Measurements from ENCODE around the gene TTC24.

Gene TTC24

DNA sequence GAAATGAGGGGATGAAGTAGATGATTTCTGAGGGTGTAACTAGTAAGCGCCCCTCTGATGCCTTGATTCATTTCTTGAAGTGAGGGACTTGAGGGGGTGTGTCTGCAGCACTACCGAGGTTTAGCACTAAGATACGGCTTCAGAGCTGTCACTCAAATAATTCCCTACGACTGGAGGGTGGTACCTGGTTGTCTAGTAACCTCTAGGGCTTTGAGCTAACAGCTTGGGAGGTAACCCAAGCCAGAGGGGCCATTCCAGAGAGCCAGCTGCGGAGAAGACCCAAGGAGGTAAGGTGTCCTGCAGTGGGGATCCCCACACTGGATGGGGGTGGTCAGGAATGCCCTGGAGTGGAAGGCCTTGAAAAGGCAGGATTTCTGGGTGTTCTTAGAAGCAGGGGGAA lies at the start of gene TTC24:
Gene TTC24 (plus strand): TSS at position 252 of the 400 bp plus-strand sequence. CDS start 1,642 bp downstream, outside the sequence.
- DNase-seq, result no peak

DNA sequence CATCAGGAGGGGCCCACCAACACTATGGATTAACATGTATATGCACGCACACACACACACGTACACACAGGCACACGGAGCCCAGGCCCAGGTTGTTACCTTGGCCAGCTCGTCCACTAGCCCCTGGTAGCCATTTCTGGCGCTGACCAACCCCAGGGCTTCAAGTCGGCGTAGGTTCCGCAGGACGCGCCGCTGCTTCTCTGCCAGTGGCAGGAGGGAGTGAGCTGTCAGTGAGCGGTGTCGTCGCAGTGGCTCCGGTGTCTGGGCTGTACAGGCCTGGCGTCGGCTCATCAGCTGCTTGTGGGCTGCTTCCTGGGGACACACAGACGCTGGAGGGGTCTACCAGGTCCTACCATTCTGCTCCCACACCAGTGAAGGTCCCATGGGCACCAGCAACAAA lies 49.5 kb upstream of the TTC24 start:
- DNase-seq, result no peak

DNA sequence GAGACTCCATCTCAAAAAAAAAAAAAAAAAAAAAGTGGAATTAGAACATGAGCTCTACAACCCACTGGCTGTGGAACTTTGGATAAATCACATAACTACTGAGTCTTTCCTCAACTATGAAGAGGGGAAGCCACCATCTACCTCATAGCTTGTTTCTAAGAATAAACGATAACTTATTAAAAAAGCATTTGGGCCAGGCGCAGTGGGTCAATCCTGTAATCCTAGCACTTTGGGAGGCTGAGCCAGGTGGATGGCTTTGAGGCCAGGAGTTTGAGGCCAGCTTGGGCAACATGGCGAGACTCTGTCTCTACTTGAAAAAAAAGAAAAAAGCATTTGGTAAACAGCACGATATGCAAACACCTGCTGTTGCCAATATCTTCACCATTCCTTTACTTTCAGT lies 47.1 kb upstream of the TTC24 start:
- DNase-seq, result no peak

DNA sequence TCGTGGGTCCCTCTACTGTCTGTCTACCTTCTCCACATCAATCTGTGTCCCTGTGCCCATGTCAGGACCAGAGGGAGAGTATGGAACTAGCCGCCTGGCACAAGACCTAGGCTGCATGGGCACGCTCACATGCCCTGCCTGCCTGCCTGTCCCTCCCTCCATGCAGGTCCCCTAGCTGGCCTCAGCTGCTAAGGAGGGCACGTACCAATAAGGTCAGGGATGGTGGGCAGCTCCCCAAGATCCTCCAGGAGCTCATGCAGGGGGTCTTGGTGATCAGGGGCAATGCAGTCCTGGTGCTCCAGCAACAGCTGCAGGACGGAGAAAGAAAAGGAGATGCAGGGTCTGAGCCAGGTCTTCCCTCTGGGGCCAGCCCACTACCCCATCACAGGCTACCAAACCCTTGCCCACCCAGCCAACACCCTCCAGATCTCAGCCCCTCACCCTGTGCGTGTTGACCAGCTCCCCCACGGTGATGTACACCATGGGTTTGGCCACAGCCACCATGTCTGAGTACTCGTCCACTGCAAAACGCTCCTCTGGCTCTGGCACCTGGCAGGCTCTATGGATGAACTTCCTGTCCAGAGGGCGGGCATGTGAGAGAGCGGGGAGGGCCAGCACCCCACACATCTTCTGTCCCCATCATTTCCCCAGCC lies 45.8 kb upstream of the TTC24 start:
- DNase-seq, result no peak

DNA sequence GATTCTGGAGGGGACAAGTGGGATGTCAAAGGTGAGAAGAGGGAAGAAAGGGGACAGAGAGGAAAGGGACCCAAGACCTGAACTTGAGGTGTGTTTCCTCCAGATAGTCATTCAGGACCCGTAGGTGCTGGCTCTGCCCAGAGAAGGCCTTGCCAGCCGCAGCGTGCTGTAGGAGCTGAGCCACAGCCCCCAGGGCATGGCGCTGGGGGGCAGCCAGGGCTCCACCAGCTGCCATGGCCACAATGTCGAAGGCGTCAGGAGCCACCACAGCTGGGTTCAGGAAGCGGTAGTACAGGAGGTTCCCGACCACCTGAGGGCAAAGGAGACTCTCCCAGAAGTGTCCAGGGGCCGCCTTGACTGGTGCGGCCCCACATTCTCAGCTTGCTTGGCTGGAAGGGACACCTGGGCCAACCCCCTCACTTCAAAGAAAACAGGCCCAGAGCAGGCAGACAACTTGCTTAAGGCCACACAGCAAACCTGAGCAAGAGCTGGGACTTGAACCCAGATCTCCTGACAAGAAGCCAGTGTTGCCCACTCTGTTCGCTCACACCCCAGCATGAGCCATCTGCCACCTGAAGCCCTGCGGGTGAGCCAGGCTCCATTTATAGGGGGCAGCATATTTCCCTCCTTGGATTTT lies 45.0 kb upstream of the TTC24 start:
- no peak for DNase-seq

DNA sequence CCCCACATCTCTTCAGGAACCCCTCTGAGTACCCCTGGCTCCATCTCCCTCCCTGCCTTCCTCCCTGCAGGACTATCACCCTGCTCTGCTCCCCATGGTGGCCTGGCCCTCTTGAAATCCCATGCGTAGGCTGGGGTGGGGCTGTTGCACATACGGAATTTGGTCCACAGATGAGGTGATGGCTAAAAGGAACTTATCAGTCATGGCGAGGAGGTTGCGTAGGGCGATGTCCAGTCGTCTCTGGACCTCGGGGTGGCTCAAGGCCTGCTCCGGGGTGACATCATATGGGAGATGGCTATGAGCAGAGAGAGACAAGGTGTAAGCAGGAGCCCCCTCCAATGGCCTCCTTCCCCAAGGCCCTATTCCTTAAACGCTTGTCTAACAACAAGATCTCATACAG lies 42.5 kb upstream of the TTC24 start:
- no peak for DNase-seq

DNA sequence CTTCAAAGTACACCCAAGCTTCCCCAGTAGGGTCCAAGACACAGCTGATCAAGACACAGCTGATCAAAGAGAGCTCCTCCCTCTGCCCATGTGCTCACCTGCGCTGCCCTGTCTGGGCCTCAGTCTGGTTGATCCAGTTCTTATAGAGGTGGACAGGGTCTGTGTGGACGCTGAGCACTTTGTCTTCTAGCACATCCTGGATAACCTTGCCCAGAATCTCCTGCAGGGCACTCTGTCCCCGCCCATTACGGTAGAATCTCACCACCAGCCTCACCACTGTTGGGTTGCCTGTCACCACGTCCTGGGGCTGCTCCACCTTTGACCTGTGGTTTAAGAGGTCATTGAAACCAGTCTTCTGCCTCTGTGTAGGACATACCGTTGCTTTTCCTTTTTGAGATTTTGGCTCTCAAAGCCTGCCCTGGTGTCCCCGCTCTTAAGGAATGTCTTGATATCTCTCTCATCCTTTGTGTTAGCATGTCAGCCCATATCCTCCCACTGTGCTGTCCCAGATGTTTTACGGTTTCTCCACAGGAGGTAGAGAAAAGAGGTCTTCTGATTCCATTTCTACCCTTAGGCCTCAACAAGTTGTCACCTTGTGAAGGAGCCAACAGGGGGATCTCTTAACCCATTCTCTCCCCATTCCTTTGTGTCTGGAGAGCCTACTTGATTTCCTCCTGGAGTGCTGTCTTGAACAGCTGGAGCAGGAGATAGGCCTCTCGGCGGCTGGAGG lies 40.6 kb upstream of the TTC24 start:
- no peak for DNase-seq

DNA sequence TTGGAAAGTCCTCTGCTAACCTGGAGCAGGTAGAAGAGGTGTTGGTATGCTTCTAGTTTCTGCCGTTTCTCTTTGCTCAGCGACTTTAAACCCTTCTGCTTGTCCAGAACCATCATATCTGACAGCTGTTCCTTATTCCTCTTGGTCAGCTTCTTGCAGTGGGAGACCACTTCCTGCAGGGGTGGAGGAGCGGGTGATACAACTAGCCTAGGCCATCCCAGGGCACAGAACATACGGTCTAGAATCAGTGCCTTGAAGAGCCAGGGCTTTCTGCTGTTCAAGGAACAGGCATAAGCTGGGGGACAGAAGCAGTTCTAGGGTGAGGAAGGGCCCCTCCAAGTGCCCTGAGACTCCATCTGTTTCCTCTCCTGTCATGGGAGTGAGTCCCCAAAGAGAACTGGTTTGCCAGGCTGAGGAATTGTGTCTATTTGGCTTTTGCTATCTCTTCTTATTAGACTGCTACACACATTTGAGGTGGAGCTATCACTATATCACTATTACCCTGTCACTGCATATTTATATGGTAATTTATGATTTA lies 39.6 kb upstream of the TTC24 start:
- DNase-seq, result no peak

DNA sequence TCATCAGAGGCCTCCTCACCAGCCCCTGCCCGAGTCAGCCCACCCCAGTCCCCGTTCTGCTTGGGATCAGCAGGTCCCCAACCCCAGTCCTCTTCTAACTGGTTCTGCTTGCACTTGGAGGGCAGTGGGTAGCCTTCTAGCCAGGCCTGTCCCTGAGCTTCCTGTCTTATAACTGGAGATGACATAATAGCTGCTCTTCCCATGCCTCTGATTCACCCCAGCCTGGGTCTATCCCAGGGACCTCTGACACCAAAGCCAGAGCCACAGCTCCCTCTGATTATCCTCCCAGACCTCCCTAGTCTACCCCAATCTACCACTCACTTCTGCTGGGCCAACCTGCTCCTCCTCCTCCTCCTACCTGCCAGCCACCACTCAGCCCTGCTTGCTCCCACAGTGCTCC lies 38.6 kb upstream of the TTC24 start:
- no peak for DNase-seq

DNA sequence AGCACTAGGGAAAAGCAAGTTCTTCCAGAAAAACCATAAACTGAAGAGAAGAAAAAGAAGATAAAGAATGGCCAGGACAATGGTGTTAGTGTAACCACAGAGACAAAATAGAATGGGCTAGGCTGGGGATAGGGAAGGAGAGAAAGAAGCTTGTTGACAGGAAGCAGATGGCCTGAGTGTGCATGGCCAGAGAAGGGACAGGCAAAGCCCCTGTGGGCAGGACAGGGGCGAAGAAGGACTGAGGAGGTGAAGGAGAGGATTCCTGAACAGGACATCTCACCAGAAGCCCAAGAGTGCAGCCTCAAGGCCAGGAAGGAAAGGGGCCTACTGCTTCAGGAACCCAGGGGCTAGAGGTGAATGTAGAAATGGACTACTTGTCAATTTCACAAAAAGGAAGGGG lies 36.5 kb upstream of the TTC24 start:
- DNase-seq, result no peak

DNA sequence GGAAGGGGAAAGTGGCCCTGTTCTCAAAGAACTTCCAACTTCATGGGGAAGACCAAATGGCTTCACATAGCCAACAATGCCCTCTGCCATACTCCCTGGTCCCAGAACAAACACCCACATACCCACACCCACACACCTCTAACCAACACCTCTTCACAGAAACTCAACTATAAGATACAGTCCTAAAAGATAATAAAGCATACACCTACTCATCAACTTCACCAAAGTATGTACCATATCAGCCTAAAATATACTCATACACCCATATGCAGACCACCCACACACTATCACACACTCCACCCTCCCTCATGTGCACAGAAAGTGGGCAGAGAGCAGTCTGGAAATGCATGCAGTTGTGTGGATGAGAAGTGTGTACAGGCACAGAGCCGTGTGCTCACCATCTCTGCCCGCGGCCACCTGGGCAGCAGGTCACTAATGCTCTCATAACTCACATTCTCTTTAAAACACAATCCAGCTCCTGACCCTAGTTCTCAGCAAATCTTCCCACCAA lies 34.9 kb upstream of the TTC24 start:
- DNase-seq, result peak in 13 of 58 donors; percentile 2 to 37 (median 18)

DNA sequence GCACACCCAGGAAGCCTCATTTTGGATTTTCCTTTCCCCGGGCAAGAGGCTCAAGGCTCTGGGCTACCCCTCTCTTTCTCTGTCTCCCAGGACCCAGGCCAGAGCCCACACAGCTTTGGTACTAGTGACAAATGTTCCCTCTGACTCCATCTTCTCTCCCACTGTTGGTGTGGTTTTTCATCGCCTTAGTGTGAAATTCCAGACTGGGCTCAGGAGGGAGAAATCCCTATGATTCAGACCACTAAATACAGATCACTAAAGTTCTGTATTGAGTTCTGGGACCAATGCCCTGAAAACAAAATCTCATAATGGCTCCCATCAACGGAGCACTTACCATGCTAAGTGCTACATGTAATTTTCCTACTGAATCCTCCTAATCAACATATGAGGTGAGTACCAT lies 33.3 kb upstream of the TTC24 start:
- DNase-seq, result no peak

DNA sequence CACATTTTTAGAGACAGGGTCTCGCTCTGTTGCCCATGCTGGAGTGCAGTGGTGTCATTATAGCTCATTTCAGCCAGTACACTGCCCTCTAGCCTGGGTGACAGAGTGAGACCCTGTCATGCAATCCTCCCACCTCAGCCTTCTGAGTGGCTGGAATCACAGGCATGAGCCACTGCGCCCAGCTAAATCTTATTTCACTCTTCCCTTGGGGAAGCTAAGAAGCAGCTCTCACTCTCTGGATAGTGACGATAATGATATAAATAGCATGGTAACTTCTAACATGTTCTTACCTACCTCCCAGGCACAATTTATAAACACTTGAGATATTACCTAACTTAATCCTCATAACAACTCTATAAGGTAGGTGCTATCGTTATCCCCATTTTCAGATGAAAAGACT lies 32.1 kb upstream of the TTC24 start:
- no peak for DNase-seq

DNA sequence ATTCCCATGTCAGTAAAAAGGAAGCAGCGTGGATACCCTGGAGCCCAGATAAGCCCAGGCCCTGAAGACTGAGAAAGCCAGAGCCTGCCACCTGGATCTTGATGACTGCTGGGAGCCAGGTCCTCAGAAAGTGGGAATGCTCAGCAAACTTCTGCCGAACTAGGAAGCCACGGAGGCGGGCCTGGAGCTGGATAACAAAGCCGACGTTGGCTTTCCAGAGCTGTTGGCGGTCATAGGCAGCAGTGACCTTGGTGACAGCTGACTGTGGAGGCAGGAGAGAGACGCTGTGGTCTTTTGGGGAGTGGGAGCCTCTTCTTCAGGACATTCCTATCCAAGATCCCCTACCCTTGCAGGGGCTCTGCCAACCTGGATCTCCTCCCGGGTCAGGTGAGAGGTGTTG lies 31.5 kb upstream of the TTC24 start:
- DNase-seq, result no peak

DNA sequence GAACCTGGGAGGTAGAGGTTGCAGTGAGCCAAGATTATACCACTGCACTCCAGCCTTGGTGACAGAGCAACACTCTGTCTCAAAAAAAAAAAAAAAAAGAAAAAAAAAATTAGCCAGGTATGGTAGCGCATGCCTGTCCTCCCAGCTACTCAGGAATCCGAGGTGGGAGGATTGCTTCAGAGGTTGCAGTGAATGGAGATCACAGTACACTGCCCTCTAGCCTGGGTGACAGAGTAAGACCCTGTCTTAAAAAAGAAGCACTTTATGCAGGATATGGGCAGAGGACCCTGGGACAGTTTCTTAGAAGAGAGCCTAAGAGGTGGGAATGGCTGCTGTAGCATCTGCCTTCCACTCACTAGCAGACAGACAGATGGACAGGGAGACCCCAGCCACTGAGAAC lies 30.1 kb upstream of the TTC24 start:
- no peak for DNase-seq

DNA sequence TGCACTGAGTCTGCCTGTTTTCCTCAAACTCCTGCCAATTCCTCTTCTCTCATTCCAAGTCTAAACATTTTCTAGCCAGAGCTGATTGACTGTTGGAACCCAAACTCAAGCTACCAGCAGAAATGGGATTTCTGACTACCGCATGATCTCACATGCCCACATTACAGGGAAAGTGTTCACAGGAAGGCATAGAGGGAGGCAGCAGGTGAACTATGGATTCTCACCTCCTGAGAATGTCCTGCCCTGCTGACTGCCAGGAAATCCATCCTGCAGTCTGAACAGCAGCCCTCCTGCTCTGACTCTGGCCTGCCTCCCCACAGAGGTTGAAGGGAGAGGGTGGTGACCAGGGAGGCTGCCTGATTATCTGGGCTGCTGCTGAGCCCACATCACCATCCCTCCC lies 29.7 kb upstream of the TTC24 start:
- DNase-seq, result no peak

DNA sequence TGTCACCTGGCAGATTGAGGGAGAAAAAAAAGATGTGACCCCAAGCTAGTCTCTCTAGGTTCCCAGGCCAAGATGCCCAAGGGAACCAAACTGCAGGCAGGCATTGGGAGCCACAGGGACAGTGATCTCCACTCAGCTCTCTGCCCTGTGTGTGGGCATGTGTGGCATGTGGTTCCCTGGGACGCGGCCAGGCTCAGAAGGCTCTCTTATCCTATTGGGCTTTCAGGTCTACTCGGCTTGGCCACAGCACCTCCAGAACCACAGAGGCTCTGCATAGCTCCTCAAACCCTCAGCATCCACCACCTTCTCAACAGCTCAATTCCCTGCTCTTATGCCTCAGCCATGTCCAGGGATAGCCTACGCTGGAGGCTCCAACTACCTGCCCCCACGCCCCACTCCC lies 29.2 kb upstream of the TTC24 start:
- no peak for DNase-seq

DNA sequence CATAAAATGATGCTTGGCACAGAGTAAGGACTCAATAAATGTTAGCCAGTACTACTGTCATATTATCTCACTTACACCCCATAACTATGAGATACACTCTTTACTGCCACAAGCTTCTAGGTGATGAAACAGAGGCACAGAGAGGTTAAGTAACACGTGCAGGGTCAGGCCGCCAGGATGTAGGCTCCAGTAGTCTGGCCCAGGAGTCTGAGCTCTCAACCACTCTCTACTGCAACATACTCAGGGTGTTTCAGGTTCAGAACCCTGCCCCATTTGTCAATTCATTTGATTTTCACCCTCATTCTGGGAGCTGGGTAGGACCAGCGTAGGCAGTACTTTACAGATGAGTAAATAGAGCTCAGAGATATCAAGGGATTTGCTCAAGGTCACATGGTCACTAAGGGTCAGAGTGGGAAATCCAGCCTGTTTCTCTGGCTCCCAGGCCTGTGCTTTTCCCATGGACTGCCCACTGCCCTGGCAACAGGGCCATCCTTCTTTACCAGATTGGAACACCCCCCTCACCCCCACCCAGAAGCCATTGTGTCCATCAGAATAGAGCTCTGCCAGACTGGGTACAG lies 28.4 kb upstream of the TTC24 start:
- DNase-seq, result no peak

DNA sequence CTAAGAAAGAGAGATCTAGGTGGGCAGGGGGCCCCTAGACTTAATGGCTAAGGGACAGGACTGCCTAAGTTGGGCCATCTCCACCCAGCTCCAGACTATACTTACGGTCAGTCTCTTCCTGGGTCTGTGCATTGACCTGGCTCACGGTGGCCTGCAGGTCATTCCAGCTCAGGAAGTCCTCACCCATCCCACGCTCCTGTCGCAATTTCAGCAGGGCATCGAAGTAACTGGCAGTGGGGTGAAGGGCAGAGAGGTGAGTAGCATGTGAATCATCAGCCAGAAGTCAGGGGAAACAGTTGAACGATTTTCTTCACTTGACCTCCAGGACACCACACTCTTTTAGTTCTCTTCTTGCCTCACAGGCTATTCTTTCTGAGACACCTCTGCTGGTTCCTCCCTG lies 27.7 kb upstream of the TTC24 start:
- DNase-seq, result no peak

DNA sequence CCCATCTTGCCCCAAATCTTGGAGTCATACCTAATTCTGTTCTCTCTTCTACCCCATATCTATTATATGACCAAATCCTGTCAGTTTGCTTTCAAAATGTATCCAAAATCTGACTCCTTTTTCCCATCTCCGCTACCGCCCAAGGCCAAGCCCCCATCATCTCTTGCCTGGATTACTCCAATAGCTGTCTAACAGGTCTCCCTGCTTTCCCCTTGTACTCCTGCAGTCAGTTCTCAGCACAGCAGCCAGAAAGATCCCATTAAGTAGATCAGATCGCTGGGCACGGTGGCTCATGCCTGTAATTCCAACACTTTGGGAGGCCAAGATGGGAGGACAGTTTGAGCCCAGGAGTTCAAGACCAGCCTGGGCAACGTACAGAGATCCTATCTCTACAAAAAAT lies 27.0 kb upstream of the TTC24 start:
- no peak for DNase-seq

DNA sequence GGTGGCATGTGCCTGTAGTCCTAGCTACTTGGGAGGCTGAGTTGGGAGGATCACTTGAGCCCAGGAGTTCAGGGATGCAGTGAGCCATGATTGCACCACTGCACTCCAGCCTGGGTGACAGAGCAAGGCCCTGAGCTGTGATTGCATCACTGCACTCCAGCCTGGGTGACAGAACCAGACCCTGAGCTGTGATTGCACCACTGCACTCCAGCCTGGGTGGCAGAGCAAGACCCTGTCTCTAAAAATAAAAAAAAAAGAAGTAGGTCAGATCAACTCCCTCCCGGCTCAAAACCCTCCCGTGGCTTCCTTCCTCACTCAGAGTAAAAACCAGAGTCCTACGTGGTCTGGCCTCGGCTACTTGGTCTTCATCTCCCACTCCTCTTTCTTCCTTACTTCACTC lies 26.6 kb upstream of the TTC24 start:
- DNase-seq, result peak in 21 of 58 donors; percentile 5 to 39 (median 22)
